GM21515 (cell line): Measurements from ENCODE around the gene GAK.

ENCODE experiments used
- ATAC-seq: cut with Tn5 transposase; IDR thresholded peaks from one replicate; pipeline ENCODE4 v1.9.1; 2021; ENCODE audit not compliant: unreplicated experiment

Gene GAK

GRCh38 chr4:964346-965025, 32.4 kb upstream of the GAK start:
- no peak for ATAC-seq

GRCh38 chr4:963276-964225, 31.4 kb upstream of the GAK start:
- ATAC-seq, result no peak

GRCh38 chr4:962231-963208, 30.4 kb upstream of the GAK start:
- ATAC-seq, result no peak

- no peak for ATAC-seq
Measured at GRCh38 chr4:961351-962230, 29.5 kb upstream of the GAK start.

GRCh38 chr4:960636-961350, 28.7 kb upstream of the GAK start:
- no peak for ATAC-seq

GRCh38 chr4:960140-960635, 28.1 kb upstream of the GAK start:
- no peak for ATAC-seq

- no peak for ATAC-seq
Measured at GRCh38 chr4:959338-960139, 27.4 kb upstream of the GAK start.

- no peak for ATAC-seq
Measured at GRCh38 chr4:958696-959337, 26.7 kb upstream of the GAK start.

GRCh38 chr4:958314-958665, 26.2 kb upstream of the GAK start:
- ATAC-seq, result no peak

GRCh38 chr4:957581-958313, 25.6 kb upstream of the GAK start:
- ATAC-seq, result no peak

- no peak for ATAC-seq
Measured at GRCh38 chr4:957231-957580, 25.1 kb upstream of the GAK start.

- ATAC-seq, result no peak
Measured at GRCh38 chr4:956531-957230, 24.6 kb upstream of the GAK start.

- no peak for ATAC-seq
Measured at GRCh38 chr4:955931-956381, 23.8 kb upstream of the GAK start.

GRCh38 chr4:955161-955921, 23.2 kb upstream of the GAK start:
- ATAC-seq, result no peak

GRCh38 chr4:954211-955020, 22.3 kb upstream of the GAK start:
- ATAC-seq, result no peak
